NCI-H526 treated with DMSO at 0.1 percent for 48 hours (cell line): ENCODE data around the gene KIR3DL2.
"Not testable (repeated sequence)": the region's sequence is repeated elsewhere in the genome, so short reads cannot be mapped to it uniquely, and the experiment has no call there.

Source experiments
- DNase-seq: peaks from one replicate; lab custom pipeline; 2025; lab: John Stamatoyannopoulos, UW

Gene KIR3DL2

DNA sequence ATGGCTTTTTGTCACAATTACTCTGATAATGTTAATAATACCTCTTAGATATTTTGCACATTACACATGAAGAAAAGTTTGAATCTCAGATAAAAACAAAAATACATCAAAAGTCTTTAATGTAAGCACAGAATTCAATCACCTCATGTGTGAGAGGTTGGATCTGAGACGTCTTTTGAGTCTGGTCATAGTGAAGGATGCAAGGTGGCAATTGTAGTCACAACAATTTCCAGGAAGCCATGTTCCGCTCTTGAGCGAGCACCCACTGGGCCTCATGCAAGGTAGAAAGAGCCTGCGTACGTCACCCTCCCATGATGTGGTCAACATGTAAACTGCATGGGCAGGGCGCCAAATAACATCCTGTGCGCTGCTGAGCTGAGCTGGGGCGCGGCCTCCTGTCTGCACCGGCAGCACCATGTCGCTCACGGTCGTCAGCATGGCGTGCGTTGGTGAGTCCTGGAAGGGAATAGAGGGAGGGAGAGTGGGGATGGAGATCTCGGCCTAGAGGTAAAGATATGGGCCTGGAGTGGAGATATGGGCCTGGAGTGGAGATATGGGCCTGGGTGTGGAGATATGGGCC, at the start of gene KIR3DL2:
TSS of gene KIR3DL2 (plus strand) at position 383 of the 580 bp plus-strand sequence. CDS start at position 416, 33 bp downstream.
- DNase-seq = not testable (repeated sequence)

GRCh38 chr19:54803410-54803809, 46.8 kb upstream of the KIR3DL2 start, which contains the start of gene KIR2DL4:
Gene KIR2DL4 (plus strand): TSS chr19:54803610. CDS start chr19:54803652, 42 bp downstream.
- no peak for DNase-seq

- DNase-seq = no peak
Observed at GRCh38 chr19:54804101-54804500, 46.1 kb upstream of the KIR3DL2 start.

- DNase-seq = no peak
Observed at GRCh38 chr19:54804571-54804970, 45.7 kb upstream of the KIR3DL2 start.

GRCh38 chr19:54805665-54806515, 44.4 kb upstream of the KIR3DL2 start:
- no peak for DNase-seq

- no peak for DNase-seq
Observed at GRCh38 chr19:54806516-54806838, 43.8 kb upstream of the KIR3DL2 start.

DNA sequence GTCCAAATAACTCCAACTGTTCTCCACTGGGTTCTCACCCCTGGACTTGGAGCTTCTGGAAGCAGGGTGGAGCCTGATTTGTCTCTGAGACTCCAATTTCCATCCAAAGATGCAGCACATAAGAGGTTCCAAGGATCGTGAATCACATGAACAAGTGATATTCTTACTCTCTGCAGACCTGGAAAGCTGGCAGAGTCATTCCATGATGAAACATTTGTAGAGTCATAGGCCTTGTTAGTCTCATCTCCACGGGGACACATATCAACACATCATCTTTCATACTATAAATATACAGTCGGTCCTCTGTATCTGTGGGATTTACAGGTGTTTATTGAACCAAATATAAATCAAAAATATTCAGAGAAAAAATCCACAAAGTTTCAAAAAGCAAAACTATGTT, 35.7 kb upstream of the KIR3DL2 start:
- DNase-seq = not testable (repeated sequence)

- DNase-seq = not testable (repeated sequence)
Observed at GRCh38 chr19:54816251-54816650, 34.0 kb upstream of the KIR3DL2 start, which contains the start of gene KIR3DL1. Gene KIR3DL1 (plus strand): TSS chr19:54816468.

DNA sequence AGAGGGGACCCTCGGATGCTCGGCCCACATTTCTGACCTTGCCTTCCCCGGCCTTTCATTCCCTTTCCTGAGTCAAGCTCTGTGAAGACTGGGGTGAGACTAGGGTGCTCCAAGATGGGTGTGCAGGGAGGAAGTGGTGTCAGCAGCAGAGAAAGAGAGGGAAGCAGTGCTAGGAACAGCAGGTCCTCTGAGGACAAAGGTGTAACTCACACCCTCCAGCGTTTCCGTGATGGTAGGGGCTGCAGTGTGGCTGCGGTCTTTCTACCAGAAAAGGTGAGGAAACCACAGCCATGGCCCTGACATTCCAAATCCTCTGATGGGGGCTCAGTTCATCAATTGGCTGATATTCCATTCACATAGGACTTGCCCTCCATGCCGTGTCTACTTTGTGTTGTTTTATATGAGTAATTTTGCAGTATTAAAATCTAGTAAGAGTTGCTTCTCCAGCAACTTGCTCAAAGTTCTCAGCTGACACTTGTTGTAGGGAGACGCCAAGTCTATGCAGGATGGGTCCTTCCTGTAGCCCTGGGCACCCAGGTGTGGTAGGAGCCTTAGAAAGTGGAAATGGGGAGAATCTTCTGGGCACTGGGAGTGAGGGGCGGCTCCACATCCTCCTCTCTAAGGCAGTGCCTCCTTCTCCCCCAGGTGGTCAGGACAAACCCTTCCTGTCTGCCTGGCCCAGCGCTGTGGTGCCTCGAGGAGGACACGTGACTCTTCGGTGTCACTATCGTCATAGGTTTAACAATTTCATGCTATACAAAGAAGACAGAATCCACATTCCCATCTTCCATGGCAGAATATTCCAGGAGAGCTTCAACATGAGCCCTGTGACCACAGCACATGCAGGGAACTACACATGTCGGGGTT, 32.3 kb upstream of the KIR3DL2 start:
- DNase-seq = no peak

- DNase-seq = not testable (repeated sequence)
Observed at GRCh38 chr19:54824416-54824815, 25.8 kb upstream of the KIR3DL2 start.

- DNase-seq = not testable (repeated sequence)
Observed at GRCh38 chr19:54825326-54825725, 24.9 kb upstream of the KIR3DL2 start.

- not testable (repeated sequence) for DNase-seq
Observed at GRCh38 chr19:54828064-54828463, 22.2 kb upstream of the KIR3DL2 start.

DNA sequence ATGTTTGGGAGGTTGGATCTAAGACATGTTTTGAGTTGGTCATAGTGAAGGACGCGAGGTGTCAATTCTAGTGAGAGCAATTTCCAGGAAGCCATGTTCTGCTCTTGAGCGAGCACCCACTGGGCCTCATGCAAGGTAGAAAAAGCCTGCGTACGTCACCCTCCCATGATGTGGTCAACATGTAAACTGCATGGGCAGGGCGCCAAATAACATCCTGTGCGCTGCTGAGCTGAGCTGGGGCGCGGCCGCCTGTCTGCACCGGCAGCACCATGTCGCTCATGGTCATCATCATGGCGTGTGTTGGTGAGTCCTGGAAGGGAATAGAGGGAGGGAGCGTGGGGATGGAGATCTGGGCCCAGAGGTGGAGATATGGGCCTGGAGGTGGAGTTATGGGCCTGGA, 17.7 kb upstream of the KIR3DL2 start, which contains the start of gene KIR2DS4:
TSS of gene KIR2DS4 (plus strand) at position 181 of the 400 bp plus-strand sequence.
- DNase-seq = not testable (repeated sequence)

GRCh38 chr19:54835126-54835525, 15.1 kb upstream of the KIR3DL2 start:
- DNase-seq = not testable (repeated sequence)

GRCh38 chr19:54837522-54837921, 12.7 kb upstream of the KIR3DL2 start:
- DNase-seq = not testable (repeated sequence)

DNA sequence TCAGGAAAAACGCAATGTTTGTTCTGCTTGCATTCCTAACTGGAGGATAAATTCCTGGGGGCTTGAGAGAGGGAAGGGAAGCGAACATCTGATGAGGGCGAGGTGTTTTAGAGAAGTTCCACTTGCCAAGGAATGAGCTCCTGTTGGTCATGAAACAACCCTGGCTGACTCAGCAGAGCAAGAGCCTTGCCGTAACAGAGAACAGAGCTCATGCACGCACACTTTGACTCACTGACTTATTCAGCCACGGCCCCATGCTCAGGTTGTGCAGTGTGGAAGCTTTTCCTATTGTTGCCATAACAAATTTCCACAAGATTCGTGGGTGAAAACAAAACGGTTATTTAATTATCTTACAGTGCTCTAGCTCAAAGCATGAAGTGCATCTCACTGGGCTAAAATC, 7.1 kb upstream of the KIR3DL2 start:
- DNase-seq = not testable (repeated sequence)

DNA sequence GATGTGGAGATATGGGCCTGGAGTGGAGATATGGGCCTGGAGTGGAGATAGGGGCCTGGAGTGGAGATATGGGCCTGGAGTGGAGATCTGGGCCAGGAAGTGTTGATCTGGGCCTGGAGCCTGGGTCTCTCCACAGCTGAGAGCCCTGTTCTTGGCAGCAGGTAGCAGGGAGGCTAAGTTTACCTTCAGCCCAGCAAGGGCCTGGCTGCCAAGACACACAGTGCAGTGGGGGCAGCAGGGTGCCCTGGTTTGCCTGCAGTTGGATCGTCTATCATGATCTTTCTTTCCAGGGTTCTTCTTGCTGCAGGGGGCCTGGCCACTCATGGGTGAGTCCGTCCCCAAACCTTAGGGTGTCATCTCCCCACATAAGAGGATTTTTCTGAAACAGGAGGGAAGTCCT, 687 bp downstream of the KIR3DL2 start:
- no peak for DNase-seq

- DNase-seq = no peak
Observed at GRCh38 chr19:54851353-54851752, 1.1 kb downstream of the KIR3DL2 start.

GRCh38 chr19:54855241-54855640, 5.0 kb downstream of the KIR3DL2 start:
- DNase-seq = not testable (repeated sequence)

- not testable (repeated sequence) for DNase-seq
Observed at GRCh38 chr19:54858476-54858875, 8.2 kb downstream of the KIR3DL2 start.

DNA sequence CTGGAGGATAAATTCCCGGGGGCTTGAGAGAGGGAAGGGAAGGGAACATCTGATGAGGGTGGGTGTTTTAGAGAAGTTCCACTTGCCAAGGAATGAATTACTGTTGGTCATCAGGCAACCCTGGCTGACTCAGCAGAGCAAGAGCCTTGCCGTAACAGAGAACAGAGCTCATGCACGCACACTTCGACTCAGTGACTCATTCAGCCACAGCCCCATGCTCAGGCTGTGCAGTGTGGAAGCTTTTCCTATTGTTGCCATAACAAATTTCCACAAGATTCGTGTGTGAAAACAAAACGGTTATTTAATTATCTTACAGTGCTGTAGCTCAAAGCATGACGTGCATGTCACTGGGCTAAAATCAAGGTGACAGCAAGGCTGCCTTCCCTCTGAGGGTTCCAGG, 9.2 kb downstream of the KIR3DL2 start:
- not testable (repeated sequence) for DNase-seq

GRCh38 chr19:54863459-54863858, 13.2 kb downstream of the KIR3DL2 start:
- DNase-seq = not testable (repeated sequence)
